GM04504 (cell line): ENCODE results near the gene FGGY.

Source experiments
- DNase-seq: peaks from one replicate; pipeline ENCODE4 v3.0.0-alpha.2; 2012; ENCODE audit warnings: low read depth

The FGGY gene

GRCh38 chr1:59738591-59739015 lies 441.7 kb downstream of the FGGY start:
- DNase-seq = no peak

- DNase-seq = no peak
Measured at GRCh38 chr1:59739111-59739510, 442.2 kb downstream of the FGGY start.

GRCh38 chr1:59742526-59742925 lies 445.6 kb downstream of the FGGY start:
- no peak for DNase-seq

GRCh38 chr1:59743324-59744091 lies 446.6 kb downstream of the FGGY start:
- DNase-seq = no peak

- no peak for DNase-seq
Measured at GRCh38 chr1:59747420-59748024, 450.6 kb downstream of the FGGY start.

- DNase-seq = no peak
Measured at GRCh38 chr1:59748123-59748522, 451.2 kb downstream of the FGGY start.

- peak; percentile 58 for DNase-seq
Measured at GRCh38 chr1:59750328-59751003, 453.6 kb downstream of the FGGY start.

- DNase-seq = no peak
Measured at GRCh38 chr1:59751004-59751395, 454.1 kb downstream of the FGGY start.

GRCh38 chr1:59751801-59752200 lies 454.9 kb downstream of the FGGY start:
- DNase-seq = no peak

GRCh38 chr1:59752556-59753414 lies 455.9 kb downstream of the FGGY start:
- no peak for DNase-seq

- no peak for DNase-seq
Measured at GRCh38 chr1:59755069-59755685, 458.3 kb downstream of the FGGY start.

- DNase-seq = no peak
Measured at GRCh38 chr1:59757197-59757747, 460.4 kb downstream of the FGGY start.

GRCh38 chr1:59759156-59759925 lies 462.4 kb downstream of the FGGY start:
- peak; percentile 71 for DNase-seq

GRCh38 chr1:59761443-59761842 lies 464.5 kb downstream of the FGGY start:
- no peak for DNase-seq

- DNase-seq = no peak
Measured at GRCh38 chr1:59763418-59763817, 466.5 kb downstream of the FGGY start.

- no peak for DNase-seq
Measured at GRCh38 chr1:59765011-59765730, 468.3 kb downstream of the FGGY start.

- no peak for DNase-seq
Measured at GRCh38 chr1:59766227-59766855, 469.4 kb downstream of the FGGY start.

- no peak for DNase-seq
Measured at GRCh38 chr1:59767119-59767518, 470.2 kb downstream of the FGGY start.
